SK-N-SH (cell line): ENCODE data around the gene FAM200A. TPM values are rescaled to one million over a fixed set of nuclear protein-coding genes. Genes with fewer than 3 reads are reported as not detected.

Experiments
- CTCF ChIA-PET: fragments of 300-600, 350-600 bp; formaldehyde crosslinking; extraction: SDS; loops from one replicate; lab custom pipeline; 2021; lab: Yijun Ruan, JAX
- POLR2A ChIA-PET: fragments of 350-600 bp; sonication (Branson Sonifier 250); formaldehyde crosslinking; extraction: SDS; loops from one replicate; lab custom pipeline; 2020; ENCODE audit warnings: antibody characterized with exemption, inconsistent platforms; lab: Yijun Ruan, JAX
- DNase-seq: peaks from one replicate; pipeline ENCODE4 v3.0.0; 2012
- H2AFZ ChIP-seq: fragments of 200-600 bp; sonication (generic); 2 replicates; pipeline ENCODE4 v1.8.1; 2016; ENCODE audit warnings: antibody characterized with exemption, mild to moderate bottlenecking, low read depth
- H3F3A ChIP-seq: fragments of 200-600 bp; sonication (generic); replicated peaks from 2 replicates; pipeline ENCODE3; 2016; ENCODE audit warnings: antibody characterized with exemption, mild to moderate bottlenecking; ENCODE audit not compliant: insufficient read depth
- H3K27ac ChIP-seq, 2 experiments: fragments of 200-500 bp in 1 of 2; fragments of 200-600 bp in 1 of 2; sonication (Bioruptor generic) in 1 of 2; sonication (generic), shearing (Covaris generic) in 1 of 2; 2 replicates each; pipeline versions ENCODE4 v1.5.1 to v1.6.1; 2014 to 2016; ENCODE audit warnings: low read depth in 2 of 2, inconsistent platforms in 1 of 2, low read length in 1 of 2, mild to moderate bottlenecking in 1 of 2, mixed read lengths in 1 of 2
- H3K27me3 ChIP-seq: fragments of 200-600 bp; sonication (generic), shearing (Covaris generic); 2 replicates; pipeline ENCODE4 v1.6.1; 2016; ENCODE audit warnings: mixed run types; ENCODE audit not compliant: insufficient read depth
- H3K36me3 ChIP-seq, 2 experiments: fragments of 200-500 bp in 1 of 2; fragments of 200-600 bp in 1 of 2; sonication (Bioruptor generic) in 1 of 2; sonication (generic) in 1 of 2; replicated peaks in 1 of 2; 2 replicates each; pipeline versions ENCODE3 to v1.5.1; 2014 to 2016; ENCODE audit warnings: low read length in 1 of 2, mild to moderate bottlenecking in 1 of 2; ENCODE audit not compliant: insufficient read depth in 2 of 2, control insufficient read depth in 1 of 2
- H3K4me1 ChIP-seq, 2 experiments: fragments of 200-500 bp in 1 of 2; fragments of 200-600 bp in 1 of 2; sonication (Bioruptor generic) in 1 of 2; sonication (generic), shearing (Covaris generic) in 1 of 2; 2 replicates each; pipeline versions ENCODE4 v1.5.1 to v1.6.1; 2014 to 2016; ENCODE audit warnings: low read depth in 1 of 2, low read length in 1 of 2, mixed run types in 1 of 2; ENCODE audit not compliant: insufficient read depth in 2 of 2, control insufficient read depth in 1 of 2
- H3K4me2 ChIP-seq: fragments of 200-600 bp; sonication (generic), shearing (Covaris generic); 2 replicates; pipeline ENCODE4 v1.6.1; 2017; ENCODE audit warnings: mixed run types
- H3K4me3 ChIP-seq, 2 experiments: fragments of 200-500 bp in 1 of 2; fragments of 200-600 bp in 1 of 2; sonication (Bioruptor generic) in 1 of 2; sonication (generic), shearing (Covaris generic) in 1 of 2; 2 replicates each; pipeline versions ENCODE4 v1.5.1 to v1.8.1; 2014 to 2016; ENCODE audit warnings: low read depth in 2 of 2, inconsistent platforms in 1 of 2, low read length in 1 of 2, mild to moderate bottlenecking in 1 of 2, mixed read lengths in 1 of 2, moderate library complexity in 1 of 2
- H3K79me2 ChIP-seq: fragments of 200-600 bp; sonication (generic); 2 replicates; pipeline ENCODE4 v1.8.1; 2017; ENCODE audit warnings: mild to moderate bottlenecking; ENCODE audit not compliant: insufficient read depth
- H3K9ac ChIP-seq: fragments of 200-600 bp; sonication (generic); 2 replicates; pipeline ENCODE4 v1.6.1; 2017; ENCODE audit warnings: mixed run types
- H3K9me2 ChIP-seq: fragments of 200-600 bp; sonication (generic); 2 replicates; pipeline ENCODE4 v1.6.1; 2017; ENCODE audit warnings: mixed run types
- H3K9me3 ChIP-seq: fragments of 200-600 bp; sonication (generic); 2 replicates; pipeline ENCODE4 v1.6.1; 2017; ENCODE audit warnings: mixed run types, mild to moderate bottlenecking, moderate library complexity
- H4K20me1 ChIP-seq: fragments of 200-600 bp; sonication (generic); 2 replicates; pipeline ENCODE4 v1.6.1; 2017; ENCODE audit warnings: mild to moderate bottlenecking, mixed run types; ENCODE audit not compliant: insufficient read depth
- ELF1 ChIP-seq: IDR thresholded peaks from 2 replicates; pipeline ENCODE4 v1.4.0; 2012
- EP300 ChIP-seq, 2 experiments: IDR thresholded peaks; 2 replicates each; pipeline versions ENCODE4 v1.4.0 to v1.6.1; 2012; ENCODE audit warnings: borderline replicate concordance in 1 of 2, low read depth in 1 of 2, low read length in 1 of 2
- EZH2phosphoT487 ChIP-seq: fragments of 200-600 bp; sonication (generic); IDR thresholded peaks from 2 replicates; pipeline ENCODE4 v1.6.1; 2017; ENCODE audit warnings: low read depth, mixed run types, mild to moderate bottlenecking, antibody characterized with exemption, moderate library complexity, borderline replicate concordance
- FOSL2 ChIP-seq: IDR thresholded peaks from 2 replicates; pipeline ENCODE4 v1.4.0; 2012; ENCODE audit warnings: low read depth, mild to moderate bottlenecking, moderate library complexity, borderline replicate concordance
- FOXJ3 ChIP-seq: sonication (generic); formaldehyde crosslinking; IDR thresholded peaks from 2 replicates; pipeline ENCODE4 v1.5.1; 2020; ENCODE audit warnings: mild to moderate bottlenecking, missing genetic modification reagents
- GABPA ChIP-seq: IDR thresholded peaks from 2 replicates; pipeline ENCODE4 v1.4.0; 2012; ENCODE audit warnings: low read depth, mild to moderate bottlenecking
- GATA2 ChIP-seq: sonication (generic); formaldehyde crosslinking; IDR thresholded peaks from 2 replicates; pipeline ENCODE4 v1.5.0; 2020; ENCODE audit warnings: mild to moderate bottlenecking, missing genetic modification reagents
- MEF2A ChIP-seq: IDR thresholded peaks from 2 replicates; pipeline ENCODE4 v1.4.0; 2012; ENCODE audit warnings: low read depth, borderline replicate concordance
- POLR2AphosphoS5 ChIP-seq: IDR thresholded peaks from 2 replicates; pipeline ENCODE4 v1.6.1; 2012; ENCODE audit warnings: low read depth, low read length
- RAD21 ChIP-seq: IDR thresholded peaks from 2 replicates; pipeline ENCODE4 v1.6.1; 2012; ENCODE audit warnings: mild to moderate bottlenecking, low read length
- RCOR1 ChIP-seq: fragments of 150-350 bp; IDR thresholded peaks from 2 replicates; pipeline ENCODE4 v1.6.1; 2017; ENCODE audit warnings: antibody characterized with exemption, low read length
- RFX5 ChIP-seq: IDR thresholded peaks from 2 replicates; pipeline ENCODE4 v1.6.1; 2012; ENCODE audit warnings: mild to moderate bottlenecking, improper control_type of control experiment, low read length
- TAF1 ChIP-seq: IDR thresholded peaks from 2 replicates; pipeline ENCODE4 v1.6.1; 2012; ENCODE audit warnings: low read depth, mild to moderate bottlenecking, low read length, moderate library complexity, borderline replicate concordance
- TCF12 ChIP-seq: IDR thresholded peaks from 2 replicates; pipeline ENCODE4 v1.4.0; 2012
- TEAD4 ChIP-seq: IDR thresholded peaks from 2 replicates; pipeline ENCODE4 v1.4.0; 2012; ENCODE audit warnings: mild to moderate bottlenecking, borderline replicate concordance; ENCODE audit not compliant: insufficient read depth
- YY1 ChIP-seq: IDR thresholded peaks from 2 replicates; pipeline ENCODE4 v1.4.0; 2012; ENCODE audit warnings: low read depth, mild to moderate bottlenecking
- WGBS: methylation state at CpG from one replicate; pipeline ENCODE4 v1.1.6; 2017; ENCODE audit warnings: low lambda C conversion rate; 5-methylcytosine and 5-hydroxymethylcytosine counted together
- polyA plus RNA-seq, 3 experiments: library from polyadenylated mRNA; depleted of rRNA; stranded (reverse); fragments of >200 nt; gene quantifications; 2 replicates each; pipeline ENCODE4 v1.2.3, GENCODE V29; 2012
- TF ChIP-seq, protein P1 (sequence below): IDR thresholded peaks from 2 replicates; pipeline ENCODE4 v1.6.1; 2012; ENCODE audit warnings: mild to moderate bottlenecking, low read depth, low read length, moderate library complexity
- TF ChIP-seq, protein P2 (sequence below): fragments of 150-350 bp; IDR thresholded peaks from 2 replicates; pipeline ENCODE4 v1.6.1; 2016; ENCODE audit warnings: mild to moderate bottlenecking, low read depth, low read length
- TF ChIP-seq, protein P3 (sequence below): IDR thresholded peaks from 2 replicates; pipeline ENCODE4 v1.4.0; 2012; ENCODE audit warnings: low read depth
- TF ChIP-seq, protein P4 (sequence below): IDR thresholded peaks from 2 replicates; pipeline ENCODE4 v1.4.0; 2012; ENCODE audit warnings: low read depth, borderline replicate concordance
- TF ChIP-seq, protein P5 (sequence below): IDR thresholded peaks from 2 replicates; pipeline ENCODE4 v1.4.0; 2012; ENCODE audit warnings: low read depth, borderline replicate concordance
- TF ChIP-seq, protein P6 (sequence below): fragments of 150-350 bp; IDR thresholded peaks from 2 replicates; pipeline ENCODE4 v1.6.1; 2017; ENCODE audit warnings: antibody characterized with exemption, low read length, low read depth, borderline replicate concordance
- TF ChIP-seq, protein P7 (sequence below): IDR thresholded peaks from 2 replicates; pipeline ENCODE4; 2012

The FAM200A gene
- polyA plus RNA-seq, 1 of the 3 experiments (the other 2 are of a cell fraction): 6.2 TPM

DNA sequence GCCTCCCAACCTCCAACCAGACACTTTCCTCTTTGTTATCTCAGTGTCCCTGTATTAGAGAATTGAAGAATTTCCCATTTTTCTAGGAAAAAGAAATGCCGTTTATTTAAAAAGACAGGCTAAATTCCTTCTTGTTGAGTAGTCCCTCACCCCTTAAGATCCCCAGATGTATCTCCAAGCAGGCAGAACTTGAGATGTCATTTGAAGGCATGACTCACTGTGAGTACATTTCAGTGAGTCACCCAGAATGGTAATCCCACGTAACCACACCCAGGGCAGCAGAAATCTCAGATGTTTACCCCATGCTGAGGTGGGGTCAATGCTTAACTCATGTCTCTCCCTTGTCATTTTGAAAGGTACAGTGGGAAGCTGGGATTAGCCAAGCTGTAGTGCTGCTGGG is 10.9 kb upstream of the FAM200A start:
- ChIA-PET POLR2A (no interaction called here), CTCF (no interaction called here)
- no peak overlapping the region for H3K4me3 ChIP-seq
- H3K9me3 ChIP-seq: no peaks in the 10 kb centered on the region
- peak overlapping the region; percentile 89 for H3K4me2 ChIP-seq
- peaks cover 82% of the 10 kb centered on the region for H3K79me2 ChIP-seq
- H4K20me1 ChIP-seq: 0 out of 2 replicates have a peak, but pooled peaks cover 5% of the 10 kb centered on the region
- H3K27ac ChIP-seq: peak overlapping the region; percentile 58 to 99
- peaks cover 64% of the 10 kb centered on the region for H3F3A ChIP-seq
- H2AFZ ChIP-seq: no peak overlapping the region
- H3K36me3 ChIP-seq: peaks cover 55 to 69% of the 10 kb centered on the region in 2 experiments
- WGBS: 11% methylated on average over 2 of the region's 2 CpGs
- peaks cover 13 to 29% of the 10 kb centered on the region in 2 experiments; a peak in 3 of 4 replicates for H3K4me1 ChIP-seq
- peak overlapping the region; percentile 64 for H3K9ac ChIP-seq
- no peaks in the 10 kb centered on the region for H3K9me2 ChIP-seq
- no peaks in the 10 kb centered on the region for H3K27me3 ChIP-seq
- DNase-seq: no peak
- TF ChIP-seq GATA2 (CRISPR knock-in tag) (no peak), YY1 (0 out of 2 replicates have a peak, but pooled peaks have one; percentile 19), TAF1 (no peak; the same call in 1 of the 2 replicates), GABPA (peak; percentile 36; the same call in 1 of the 2 replicates), FOXJ3 (no peak), TCF12 (peak; percentile 98), MEF2A (peak; percentile 56; the same call in 1 of the 2 replicates), POLR2AphosphoS5 (peak; percentile 91), EP300 (IDR thresholded peaks at IDR 0.05; ENCODE audit: borderline replicate concordance in 1 of 2, low read depth in 1 of 2, low read length in 1 of 2) (peak; percentile 69 to 95), FOSL2 (peak; percentile 100), EZH2phosphoT487 (no peak), RFX5 (no peak), RCOR1 (peak; percentile 39; the same call in 1 of the 2 replicates), TEAD4 (peak; percentile 95), RAD21 (no peak), ELF1 (peak; percentile 49; the same call in 1 of the 2 replicates)
- TF ChIP-seq, protein P1, sequence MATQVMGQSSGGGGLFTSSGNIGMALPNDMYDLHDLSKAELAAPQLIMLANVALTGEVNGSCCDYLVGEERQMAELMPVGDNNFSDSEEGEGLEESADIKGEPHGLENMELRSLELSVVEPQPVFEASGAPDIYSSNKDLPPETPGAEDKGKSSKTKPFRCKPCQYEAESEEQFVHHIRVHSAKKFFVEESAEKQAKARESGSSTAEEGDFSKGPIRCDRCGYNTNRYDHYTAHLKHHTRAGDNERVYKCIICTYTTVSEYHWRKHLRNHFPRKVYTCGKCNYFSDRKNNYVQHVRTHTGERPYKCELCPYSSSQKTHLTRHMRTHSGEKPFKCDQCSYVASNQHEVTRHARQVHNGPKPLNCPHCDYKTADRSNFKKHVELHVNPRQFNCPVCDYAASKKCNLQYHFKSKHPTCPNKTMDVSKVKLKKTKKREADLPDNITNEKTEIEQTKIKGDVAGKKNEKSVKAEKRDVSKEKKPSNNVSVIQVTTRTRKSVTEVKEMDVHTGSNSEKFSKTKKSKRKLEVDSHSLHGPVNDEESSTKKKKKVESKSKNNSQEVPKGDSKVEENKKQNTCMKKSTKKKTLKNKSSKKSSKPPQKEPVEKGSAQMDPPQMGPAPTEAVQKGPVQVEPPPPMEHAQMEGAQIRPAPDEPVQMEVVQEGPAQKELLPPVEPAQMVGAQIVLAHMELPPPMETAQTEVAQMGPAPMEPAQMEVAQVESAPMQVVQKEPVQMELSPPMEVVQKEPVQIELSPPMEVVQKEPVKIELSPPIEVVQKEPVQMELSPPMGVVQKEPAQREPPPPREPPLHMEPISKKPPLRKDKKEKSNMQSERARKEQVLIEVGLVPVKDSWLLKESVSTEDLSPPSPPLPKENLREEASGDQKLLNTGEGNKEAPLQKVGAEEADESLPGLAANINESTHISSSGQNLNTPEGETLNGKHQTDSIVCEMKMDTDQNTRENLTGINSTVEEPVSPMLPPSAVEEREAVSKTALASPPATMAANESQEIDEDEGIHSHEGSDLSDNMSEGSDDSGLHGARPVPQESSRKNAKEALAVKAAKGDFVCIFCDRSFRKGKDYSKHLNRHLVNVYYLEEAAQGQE: peak; percentile 54; the same call in 1 of the 2 replicates
- TF ChIP-seq, protein P2, sequence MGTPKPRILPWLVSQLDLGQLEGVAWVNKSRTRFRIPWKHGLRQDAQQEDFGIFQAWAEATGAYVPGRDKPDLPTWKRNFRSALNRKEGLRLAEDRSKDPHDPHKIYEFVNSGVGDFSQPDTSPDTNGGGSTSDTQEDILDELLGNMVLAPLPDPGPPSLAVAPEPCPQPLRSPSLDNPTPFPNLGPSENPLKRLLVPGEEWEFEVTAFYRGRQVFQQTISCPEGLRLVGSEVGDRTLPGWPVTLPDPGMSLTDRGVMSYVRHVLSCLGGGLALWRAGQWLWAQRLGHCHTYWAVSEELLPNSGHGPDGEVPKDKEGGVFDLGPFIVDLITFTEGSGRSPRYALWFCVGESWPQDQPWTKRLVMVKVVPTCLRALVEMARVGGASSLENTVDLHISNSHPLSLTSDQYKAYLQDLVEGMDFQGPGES: no peak
- TF ChIP-seq, protein P3, sequence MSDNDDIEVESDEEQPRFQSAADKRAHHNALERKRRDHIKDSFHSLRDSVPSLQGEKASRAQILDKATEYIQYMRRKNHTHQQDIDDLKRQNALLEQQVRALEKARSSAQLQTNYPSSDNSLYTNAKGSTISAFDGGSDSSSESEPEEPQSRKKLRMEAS: peak; percentile 90
- TF ChIP-seq, protein P4, sequence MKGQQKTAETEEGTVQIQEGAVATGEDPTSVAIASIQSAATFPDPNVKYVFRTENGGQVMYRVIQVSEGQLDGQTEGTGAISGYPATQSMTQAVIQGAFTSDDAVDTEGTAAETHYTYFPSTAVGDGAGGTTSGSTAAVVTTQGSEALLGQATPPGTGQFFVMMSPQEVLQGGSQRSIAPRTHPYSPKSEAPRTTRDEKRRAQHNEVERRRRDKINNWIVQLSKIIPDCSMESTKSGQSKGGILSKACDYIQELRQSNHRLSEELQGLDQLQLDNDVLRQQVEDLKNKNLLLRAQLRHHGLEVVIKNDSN: no peak; the same call in 1 of the 2 replicates
- TF ChIP-seq, protein P5, sequence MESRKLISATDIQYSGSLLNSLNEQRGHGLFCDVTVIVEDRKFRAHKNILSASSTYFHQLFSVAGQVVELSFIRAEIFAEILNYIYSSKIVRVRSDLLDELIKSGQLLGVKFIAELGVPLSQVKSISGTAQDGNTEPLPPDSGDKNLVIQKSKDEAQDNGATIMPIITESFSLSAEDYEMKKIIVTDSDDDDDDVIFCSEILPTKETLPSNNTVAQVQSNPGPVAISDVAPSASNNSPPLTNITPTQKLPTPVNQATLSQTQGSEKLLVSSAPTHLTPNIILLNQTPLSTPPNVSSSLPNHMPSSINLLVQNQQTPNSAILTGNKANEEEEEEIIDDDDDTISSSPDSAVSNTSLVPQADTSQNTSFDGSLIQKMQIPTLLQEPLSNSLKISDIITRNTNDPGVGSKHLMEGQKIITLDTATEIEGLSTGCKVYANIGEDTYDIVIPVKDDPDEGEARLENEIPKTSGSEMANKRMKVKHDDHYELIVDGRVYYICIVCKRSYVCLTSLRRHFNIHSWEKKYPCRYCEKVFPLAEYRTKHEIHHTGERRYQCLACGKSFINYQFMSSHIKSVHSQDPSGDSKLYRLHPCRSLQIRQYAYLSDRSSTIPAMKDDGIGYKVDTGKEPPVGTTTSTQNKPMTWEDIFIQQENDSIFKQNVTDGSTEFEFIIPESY: peak; percentile 91; the same call in 1 of the 2 replicates
- TF ChIP-seq, protein P6, sequence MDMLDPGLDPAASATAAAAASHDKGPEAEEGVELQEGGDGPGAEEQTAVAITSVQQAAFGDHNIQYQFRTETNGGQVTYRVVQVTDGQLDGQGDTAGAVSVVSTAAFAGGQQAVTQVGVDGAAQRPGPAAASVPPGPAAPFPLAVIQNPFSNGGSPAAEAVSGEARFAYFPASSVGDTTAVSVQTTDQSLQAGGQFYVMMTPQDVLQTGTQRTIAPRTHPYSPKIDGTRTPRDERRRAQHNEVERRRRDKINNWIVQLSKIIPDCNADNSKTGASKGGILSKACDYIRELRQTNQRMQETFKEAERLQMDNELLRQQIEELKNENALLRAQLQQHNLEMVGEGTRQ: no peak
- TF ChIP-seq, protein P7, sequence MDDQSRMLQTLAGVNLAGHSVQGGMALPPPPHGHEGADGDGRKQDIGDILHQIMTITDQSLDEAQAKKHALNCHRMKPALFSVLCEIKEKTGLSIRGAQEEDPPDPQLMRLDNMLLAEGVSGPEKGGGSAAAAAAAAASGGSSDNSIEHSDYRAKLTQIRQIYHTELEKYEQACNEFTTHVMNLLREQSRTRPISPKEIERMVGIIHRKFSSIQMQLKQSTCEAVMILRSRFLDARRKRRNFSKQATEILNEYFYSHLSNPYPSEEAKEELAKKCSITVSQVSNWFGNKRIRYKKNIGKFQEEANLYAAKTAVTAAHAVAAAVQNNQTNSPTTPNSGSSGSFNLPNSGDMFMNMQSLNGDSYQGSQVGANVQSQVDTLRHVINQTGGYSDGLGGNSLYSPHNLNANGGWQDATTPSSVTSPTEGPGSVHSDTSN: peak; percentile 94
